ENCODE results near the gene KCTD6.

Gene KCTD6

DNA sequence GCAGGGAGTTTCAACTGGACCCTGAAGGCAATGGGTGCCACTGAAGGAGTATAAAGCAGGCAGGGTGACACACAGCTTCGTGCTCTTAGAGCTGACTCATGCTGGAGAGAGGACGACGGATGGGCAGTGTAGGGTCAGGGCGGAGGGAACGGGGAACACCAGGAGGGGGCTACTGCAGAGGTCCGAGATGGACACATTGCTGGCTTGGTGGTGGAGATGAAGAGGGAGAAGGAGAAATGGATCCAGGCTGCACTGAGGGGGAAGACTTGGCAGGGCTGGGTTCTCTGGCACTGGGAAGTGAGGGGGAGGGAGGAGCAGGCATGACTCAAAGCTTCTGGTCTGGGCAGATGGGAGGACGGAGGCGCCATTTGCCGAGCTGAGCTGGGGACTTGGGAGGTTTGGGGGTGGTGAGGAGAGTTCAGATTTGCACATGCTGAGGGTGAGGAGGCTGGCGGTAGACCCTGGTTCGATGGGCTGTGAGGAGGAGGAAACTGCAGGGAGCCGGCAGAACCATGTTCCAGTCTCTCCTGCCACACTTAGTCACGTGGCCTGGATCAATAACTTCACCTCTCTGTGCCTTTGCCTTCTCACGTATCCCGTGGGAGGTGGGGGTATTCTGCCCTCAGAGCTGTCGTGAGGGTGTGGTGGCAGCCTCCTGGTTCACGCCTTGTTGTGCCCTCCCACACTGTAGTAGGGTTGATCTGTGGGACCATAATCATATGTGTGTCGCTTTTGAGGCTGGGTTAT lies 4.6 kb upstream of the KCTD6 start:
- DNase-seq, result no peak

DNA sequence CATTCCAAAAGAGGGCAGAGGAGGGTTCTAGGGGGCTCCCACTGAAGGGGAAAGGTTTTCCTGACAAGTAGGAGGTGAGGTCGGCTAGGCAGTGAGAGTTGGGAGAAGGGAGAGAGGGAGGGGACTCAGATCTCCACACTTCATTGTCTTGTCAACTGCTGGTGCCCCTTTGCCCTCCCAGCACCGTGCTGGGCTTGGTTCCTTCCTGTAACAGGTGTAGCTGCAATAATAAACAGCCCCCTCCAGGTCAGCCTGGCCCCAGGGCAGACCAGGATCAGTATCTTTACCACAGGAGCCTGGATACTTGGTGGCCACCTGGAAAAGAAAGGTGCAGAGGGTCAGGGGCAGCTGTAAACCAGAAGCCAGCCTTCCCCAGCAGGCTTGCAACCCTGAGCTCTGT lies 2.9 kb upstream of the KCTD6 start:
- DNase-seq, result no peak

DNA sequence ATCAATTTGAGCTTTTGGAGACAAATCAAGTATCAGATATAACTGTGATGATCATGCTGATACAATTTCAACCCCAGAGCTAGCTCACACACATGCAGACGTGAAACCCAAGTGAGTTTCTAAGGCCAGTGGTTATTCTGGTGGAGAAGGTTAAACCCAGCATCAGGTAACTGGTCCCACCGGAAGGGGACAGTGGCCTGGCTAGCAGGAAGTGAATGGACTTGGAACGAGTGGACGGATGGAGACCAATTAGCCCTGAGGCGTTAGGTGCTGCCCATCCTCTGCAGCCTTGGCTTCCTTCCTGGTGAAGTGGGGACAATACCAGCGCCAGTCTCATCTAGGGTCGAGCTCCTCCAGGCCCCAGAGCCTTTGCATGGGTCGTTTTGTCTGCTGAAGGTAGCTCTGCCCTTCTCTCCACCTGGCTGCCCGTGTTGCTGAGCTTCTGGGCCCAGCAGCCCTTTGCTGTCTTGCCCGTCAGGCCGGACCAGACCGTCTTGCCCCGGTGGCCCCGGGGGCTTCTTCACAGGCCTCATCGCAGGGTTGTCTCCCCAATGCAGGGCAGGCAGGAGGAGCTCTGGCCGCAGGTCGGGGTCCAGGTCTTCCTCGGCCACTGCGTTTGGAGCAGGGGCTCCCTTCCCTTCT lies 915 bp upstream of the KCTD6 start:
- DNase-seq, result no peak

DNA sequence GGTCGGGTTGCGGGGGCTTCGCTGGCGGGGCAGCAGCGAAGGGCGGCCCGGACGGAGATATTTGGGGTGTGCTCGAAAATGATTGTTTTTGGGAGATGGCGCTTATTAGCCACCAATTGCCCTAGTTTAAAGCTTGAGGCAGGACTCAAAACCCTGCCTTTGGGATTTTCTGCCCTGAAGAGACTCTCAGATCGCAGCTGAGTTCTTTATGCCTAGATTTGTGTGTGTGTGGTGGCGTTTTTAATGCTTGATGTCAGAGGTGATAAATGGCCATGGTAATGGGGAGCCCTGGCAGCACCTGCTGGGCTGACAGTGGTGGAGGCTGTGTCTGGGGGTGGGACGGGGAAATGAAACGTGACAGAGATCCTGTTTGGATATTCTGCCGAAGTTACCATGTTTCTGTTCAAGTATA lies 604 bp downstream of the KCTD6 start:
- no peak for DNase-seq

DNA sequence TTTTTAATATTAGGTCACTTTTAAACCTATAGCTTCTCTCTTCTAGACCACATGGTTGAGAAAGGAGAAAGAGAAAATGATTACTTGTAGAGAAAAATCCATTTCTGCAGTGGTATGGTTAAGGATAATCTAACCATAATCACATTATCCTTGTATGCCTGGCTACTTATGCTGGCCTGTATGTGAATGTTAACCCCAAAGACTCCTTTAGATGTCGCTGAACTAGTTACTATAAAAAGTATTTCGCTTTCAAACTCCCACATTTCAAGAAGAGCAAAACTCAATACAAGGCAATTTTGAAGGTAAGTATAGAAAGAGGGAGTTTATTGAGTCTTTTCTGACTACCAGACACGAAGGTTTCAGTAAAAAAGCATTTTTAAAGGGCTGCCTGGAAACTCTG lies 2.2 kb downstream of the KCTD6 start:
- DNase-seq, result no peak

DNA sequence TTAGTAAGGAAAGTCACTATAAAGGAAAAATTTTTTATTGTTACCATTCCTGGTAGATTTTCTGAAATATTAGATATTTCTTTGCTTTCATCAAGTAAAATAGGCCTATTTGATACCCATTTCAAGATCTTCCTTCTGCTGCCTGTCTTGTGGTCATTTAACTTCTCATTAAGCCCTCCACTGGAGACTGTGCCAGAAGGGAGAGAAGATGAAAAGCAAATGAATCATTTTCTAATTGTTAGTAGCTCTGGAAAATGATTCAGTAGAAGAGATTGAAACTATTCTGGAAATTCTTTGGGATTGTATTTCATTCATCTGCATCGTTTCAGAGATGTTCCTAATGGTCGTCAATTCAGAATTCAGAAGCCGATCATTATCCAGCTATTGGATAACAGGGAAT lies 3.2 kb downstream of the KCTD6 start:
- DNase-seq, result no peak

DNA sequence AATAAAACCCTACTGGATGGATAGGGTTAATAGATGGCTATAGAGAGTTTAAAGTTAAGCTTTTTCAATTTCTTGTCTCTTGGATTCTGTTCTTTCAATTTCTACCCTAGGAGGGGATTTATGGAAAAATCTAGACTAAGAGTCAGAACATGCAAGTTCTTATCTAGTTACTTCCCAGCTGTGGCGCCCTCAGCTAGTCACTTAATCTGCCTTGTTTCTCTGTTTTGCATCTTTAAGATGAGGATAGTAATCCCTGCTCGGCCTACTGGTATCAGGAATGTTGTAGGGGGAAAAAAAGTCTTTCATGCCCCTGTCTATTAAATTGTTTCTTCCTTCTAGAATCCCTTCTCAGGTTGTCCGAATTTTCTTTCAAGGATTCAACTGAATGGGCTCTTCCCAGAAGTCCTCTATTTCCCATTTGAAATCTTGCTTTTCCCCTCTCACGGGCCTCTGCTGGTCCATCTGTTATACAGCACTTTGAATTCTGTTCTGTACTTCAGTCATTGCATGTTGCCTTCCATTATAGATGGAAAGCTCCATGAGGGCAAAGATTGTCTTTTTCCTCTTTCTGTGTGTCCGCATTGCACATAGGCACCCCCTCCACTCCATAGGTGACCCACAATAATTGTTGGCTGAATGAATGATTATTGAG lies 4.4 kb downstream of the KCTD6 start:
- no peak for DNase-seq

DNA sequence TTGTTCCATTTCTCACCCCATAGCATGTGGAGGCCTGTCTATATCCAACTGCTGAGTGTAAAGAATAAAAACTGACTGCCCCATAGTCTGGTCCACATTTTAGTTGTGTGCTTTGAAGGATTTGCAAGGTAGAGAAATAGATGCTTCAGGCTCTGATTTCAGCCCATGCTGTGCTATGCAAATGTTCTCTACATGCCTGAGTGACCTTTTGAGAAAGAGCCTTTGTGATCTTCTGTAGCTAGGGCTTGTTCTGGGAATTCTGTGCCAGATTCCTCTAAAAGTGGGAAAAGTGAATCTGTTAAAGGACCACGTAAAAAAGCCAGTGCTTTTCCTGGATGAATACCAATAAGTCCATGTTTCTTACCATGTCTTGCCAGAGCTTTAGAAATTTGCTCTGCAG lies 5.2 kb downstream of the KCTD6 start:
- peak; percentile 63 for DNase-seq

DNA sequence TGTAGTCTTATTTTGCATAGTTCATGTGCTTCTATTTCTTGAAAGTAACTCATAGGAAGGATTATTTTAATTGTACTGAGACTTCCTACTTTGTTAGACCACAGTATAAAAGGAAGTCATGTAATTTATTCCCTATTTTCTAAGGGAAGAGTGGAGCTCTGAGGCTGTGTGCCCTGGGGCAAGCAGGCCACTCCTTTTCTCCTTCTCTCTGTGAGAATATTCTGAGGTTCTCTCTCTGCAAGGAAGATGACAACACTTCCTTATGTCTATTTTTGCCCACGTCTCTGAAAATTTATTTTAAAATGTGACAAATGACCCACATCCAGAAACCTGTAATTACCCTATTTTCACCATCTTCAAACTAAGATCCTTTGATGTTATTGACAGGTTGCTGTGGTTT lies 11.0 kb downstream of the KCTD6 start:
- no peak for DNase-seq

DNA sequence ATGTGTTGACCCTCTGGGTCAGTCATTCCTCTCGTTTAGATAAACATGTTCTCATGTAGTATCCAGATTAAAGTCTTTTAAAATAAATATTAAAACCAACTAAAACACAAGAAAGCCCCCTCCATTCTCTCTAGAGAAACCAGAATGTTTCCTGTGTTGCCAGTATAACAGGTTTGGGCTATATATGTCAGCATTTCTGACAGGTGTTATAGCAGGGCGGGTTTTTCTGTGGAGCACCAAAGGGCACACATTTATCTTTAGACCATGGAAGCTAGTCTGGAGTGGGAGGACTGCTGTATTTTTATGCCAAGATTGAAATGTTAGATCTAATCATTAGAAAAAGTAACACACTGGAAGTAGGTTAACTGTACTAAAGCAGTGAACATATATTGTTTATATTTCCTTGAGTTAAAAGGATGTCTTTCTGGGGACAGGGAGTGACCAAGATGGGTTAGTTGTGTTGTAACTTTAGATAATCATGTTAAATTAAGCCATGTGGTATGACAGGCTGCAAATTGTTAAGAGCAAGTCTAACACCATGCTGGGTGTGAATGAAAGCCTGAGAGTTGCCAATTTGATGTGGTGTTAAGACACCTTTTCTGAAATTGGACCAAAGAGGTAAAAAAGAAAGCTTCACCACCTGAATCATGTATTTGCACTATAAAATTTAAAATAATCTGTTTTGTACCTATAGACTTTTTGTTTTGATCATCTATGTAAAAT lies 15.6 kb downstream of the KCTD6 start:
- DNase-seq, result no peak

DNA sequence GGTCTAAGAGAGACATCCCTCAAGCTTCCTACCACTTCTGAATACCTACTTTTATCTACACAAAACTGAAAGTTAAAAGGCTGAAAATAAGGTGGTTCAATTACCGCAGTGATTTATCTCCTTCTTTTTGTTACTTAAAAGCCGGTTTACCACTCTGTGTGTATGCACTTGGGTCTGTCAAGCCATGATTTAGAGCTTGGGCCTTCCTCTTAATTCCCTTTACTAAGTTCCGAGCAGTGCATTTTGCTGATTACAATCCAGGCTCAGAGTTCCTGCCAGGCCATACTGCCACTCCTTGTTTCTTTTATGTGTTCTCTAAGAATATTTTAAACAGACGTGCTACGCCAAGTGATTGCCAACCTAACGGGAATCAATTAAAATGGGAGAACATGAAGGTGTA lies 16.5 kb downstream of the KCTD6 start:
- no peak for DNase-seq

DNA sequence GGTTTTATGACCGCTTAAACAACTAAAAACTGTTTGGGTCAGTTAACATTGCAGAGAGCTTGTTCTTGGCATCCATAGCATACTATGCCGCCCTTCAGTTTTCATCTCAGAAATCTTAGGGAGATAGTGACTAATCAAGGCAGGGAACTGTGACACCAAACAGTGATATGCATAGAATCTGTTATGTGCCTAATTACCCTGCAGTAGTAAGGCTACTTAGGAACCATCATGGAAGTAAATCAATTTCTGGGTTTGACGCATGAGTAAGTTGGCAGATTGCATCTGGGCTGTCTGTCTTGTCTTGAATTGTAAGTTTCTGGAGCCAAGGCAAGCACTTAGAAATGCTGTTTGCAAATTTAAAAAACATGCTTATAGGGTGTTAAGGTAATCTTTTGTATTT lies 22.5 kb downstream of the KCTD6 start:
- no peak for DNase-seq

DNA sequence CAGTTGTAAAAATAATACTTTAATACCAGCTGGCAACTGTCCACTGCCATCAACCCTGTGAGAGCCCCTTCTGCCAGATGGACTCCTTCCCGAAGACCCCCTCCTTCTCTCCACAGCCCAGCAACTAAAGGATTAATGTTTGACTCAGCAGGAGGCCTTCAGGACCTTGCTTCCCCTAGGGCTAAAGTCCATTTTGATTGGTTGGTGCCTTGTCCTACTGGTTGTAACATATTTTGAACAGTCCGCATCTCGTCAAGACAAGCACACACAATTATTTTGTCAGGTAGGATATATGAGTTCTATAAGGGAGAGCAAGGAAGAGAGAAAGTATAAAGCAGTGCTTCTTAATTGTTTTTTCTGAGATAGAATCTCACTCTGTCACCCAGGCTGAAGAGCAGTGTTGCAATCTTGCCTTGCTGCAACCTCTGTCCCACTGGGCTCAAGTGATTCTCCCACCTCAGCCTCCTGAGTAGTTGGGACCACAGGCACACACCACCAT lies 26.4 kb downstream of the KCTD6 start:
- DNase-seq, result no peak

DNA sequence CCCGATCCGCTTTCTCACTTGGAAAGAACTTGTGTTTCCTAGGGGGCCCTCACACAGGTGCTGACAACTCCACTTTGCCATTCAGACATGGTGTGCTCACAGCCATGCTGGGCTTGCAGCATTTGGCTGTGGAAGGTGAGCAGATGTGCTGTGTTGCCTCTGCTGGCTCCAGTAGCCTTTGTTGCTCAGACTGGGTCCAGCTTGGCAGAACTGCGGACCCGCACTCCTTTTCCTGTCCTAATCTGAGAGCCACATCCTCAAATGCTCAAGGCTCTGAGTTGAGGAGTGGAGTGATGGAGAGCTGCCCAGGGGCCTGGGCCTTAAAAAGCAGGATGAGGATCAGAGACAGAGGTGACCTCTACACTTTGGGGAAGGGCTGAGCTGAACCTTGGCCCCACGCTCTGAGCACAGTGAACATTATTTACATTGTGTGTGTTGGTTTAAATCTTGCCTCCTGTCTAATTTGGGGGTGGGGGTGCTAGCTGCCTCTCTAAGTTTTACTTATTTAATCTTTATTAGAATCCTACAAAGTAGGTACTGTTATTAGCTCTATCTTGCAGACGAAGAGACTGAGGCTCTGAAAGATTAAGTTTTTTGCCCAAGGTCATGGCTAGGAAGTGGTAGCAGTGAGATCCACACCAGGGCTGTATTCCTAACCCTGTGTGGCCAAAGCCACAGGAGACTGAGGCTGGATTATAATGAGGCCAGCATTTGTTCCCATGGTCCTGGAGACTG lies 27.9 kb downstream of the KCTD6 start:
- no peak for DNase-seq

DNA sequence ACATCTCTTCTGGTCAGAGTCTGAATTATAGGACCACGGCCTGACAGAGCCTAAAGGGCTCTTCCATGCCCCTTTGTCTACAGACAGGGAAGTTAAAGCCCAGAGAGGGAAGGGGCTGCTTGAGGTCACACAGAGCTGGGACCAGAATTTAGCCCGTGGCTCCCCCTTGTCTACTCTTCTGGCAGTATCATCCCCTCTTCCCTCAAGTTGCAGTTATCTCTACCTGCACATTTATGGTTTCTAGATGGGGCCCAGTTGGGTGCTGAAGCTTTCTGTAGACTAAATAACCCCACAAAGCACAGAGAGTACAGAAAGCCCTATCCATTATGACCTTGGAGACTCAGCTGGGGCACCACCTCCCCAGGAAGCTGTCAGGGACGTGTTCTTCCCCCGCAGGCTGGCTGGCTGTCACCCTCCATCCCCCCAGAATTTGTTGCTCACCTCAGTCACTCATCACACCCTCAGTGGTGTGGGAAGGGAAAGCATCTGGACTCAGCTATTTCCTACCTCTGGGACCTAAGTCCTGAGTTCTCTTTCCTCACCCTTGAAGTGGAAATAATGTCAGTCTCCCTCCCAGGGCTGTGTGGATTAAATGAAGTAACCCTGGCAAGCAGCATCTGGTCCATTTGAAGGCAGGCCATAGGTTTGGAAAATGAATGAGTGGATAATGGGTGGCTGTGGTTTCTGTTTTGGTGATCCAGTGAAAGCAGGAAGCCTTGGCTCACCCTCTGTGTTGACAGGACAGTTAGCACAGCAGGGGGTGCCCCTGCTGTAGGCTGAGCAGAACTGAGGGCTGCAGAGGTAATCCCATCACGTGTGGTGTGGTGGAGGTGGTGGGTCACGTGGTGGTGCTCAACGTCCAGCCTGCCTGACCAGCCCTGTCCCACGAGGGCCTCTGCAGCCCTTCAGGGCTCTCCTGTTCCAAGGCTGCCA lies 28.8 kb downstream of the KCTD6 start:
- no peak for DNase-seq

DNA sequence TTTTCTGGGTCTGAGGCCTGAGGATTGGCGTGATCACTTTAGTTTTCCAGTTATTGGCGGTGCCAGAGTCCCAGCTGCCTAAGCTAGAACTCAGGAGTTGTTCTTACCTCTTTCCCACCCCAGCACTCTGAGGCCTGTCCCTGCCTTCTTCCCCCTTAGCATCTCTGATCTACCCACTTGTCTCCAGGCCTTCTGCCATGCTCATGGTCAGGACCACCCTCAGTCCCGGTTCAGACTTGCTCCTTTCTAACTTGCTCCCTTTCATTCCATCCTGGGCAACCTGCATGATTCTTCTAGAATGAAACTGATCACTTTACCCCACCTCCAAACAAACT lies 29.4 kb downstream of the KCTD6 start:
- DNase-seq, result no peak

DNA sequence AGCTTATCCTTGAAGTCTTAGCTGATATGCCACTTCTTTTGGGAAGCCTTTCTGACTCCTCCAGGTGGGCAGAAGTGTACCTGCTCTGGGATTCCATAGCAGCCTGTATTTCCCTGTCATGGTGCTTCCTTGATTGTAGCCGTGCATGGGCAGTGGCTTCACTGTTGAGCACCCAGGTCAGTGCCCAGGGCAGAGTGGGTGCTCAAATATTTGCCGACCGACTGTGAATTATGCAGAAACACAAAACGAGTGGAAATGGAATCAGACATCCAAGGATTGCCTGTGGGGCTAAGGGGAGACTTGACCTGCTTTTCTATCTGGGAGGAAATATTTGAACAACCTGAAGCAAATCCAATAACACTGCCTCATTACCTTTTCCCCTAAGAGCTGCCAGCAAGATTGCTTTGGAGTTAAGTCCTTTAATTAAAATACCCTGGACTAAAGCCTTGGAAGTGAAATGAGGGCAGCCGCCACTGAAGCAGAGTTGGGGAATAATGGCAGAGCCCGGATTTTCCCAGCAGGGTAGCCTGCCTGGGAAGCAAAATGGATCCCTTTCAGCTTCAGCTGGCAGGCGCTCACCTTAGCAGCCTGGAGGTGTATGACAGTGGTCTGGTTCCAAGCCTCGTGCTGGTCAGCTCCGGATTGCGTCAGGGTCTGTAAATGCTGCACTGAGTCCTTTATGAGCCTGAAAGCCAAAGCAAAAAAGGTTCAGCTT lies 30.2 kb downstream of the KCTD6 start:
- DNase-seq, result no peak

DNA sequence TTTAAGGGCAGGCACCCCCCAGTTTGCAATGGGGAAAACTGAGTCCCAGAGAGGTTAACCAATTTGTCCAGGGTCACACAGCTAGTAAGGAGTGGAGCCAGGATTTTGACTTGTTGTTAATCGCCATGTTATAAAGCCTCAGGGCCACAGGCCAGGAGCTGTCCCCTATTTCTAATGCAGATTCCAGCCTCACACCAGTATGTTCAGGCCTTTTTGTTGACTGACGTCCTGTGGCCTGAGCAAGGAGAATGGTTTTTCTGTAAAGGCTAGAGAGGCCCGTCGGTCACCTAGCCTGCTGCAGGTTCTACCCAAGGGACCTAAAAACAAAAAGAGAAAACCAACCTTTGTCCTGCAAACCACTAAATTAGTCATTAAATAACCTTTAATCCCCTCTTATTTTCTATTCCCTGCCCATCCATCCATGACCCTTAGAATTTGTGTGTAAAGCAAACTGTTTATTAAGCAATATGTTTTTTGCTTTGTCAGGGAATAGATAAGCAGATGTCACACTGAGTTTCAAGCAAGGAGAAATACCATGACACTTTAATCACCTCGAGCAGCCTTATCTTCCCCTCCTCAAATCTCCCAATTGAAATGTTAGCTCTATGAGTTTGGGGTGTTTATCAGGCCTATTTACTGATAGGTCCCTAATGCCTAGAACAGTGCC lies 31.0 kb downstream of the KCTD6 start:
- DNase-seq, result no peak

DNA sequence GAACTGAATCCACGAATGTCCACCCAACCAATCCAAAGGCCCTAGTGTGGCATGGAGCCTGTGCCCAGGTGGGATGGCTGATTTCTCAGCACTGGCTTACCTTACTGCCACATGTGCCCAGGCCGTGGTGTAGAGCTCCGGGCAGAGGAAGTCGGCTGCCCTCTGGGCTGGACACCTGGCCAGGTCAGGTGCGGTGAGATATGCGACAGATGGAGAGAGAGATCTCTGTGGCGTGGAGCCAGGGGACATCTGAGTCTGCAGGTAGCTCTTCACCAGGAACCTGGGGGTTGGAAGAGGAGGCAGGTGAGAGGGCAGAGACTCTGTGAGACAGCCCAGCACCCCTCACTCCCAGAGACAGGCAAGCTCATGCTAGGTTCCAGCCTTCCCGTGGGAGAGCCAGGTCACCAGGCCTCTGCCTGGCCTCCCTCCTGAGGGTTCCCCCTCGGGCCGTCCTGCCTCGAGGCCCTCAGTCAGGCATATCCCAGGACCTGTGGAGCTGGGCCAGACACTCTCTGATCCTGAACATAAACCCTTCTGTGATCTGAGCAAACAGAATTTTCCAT lies 32.5 kb downstream of the KCTD6 start:
- DNase-seq, result no peak

DNA sequence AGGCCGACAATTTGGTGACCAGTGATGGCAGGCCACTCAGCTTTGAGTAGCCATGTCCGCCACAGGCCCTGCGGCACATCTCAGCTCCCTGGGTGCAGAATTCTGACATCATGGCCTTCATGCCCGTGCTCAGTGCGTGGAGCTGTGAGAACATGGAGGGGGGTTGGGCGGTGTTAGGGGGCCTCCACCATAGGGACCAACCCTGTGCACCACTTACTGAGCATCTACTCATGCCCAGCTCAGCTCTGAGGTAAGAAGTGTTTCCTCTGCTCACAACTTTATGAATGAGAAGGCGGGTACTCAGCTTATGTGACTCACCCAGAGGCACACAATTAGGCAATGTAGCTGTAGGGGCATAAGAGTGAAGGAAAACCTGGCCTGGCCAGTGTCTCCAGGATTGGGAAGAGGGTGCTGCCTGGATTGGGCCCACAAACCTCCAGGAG lies 34.6 kb downstream of the KCTD6 start:
- no peak for DNase-seq
